ENCODE measurements around the gene APMAP.

GRCh38 chr20:24998121-24998520 is 5.6 kb upstream of the APMAP start:
- TF ChIP-seq FOS (IDR thresholded peaks at IDR 0.05; ENCODE audit: extremely low read depth, insufficient read length) (no peak), LEF1 (IDR thresholded peaks at IDR 0.05) (no peak), ZNF217 (CRISPR knock-in tag; IDR thresholded peaks at IDR 0.05) (no peak)

Data from K562 (cell line).